Sigmoid colon (tissue), 7 donors: ENCODE data around the gene DKK3. TPM values are rescaled to one million over a fixed set of nuclear protein-coding genes. Genes with fewer than 3 reads are reported as not detected.

Experiments
- DNase-seq: peaks from one replicate; pipeline ENCODE4 v3.0.0-alpha.2; 2019
- H3K27ac ChIP-seq, 4 donors: fragments of 200-600 bp; sonication (generic); one replicate each; pipeline ENCODE4 v1.5.1; 2016 to 2019; ENCODE audit warnings: mild to moderate bottlenecking in 1 of 4
- H3K27me3 ChIP-seq, 3 donors: fragments of 200-600 bp; sonication (generic); one replicate each; pipeline ENCODE4 v1.5.1; 2019; ENCODE audit warnings: mild to moderate bottlenecking in 1 of 3
- H3K36me3 ChIP-seq, 4 donors: fragments of 200-600 bp; sonication (generic); one replicate each; pipeline ENCODE4 v1.5.1; 2016 to 2019
- H3K4me1 ChIP-seq, 4 donors: fragments of 200-600 bp; sonication (generic); one replicate each; pipeline ENCODE4 v1.5.1; 2017 to 2019
- H3K4me3 ChIP-seq, 4 donors: fragments of 200-600 bp; sonication (generic); one replicate each; pipeline ENCODE4 v1.5.1; 2017 to 2019; ENCODE audit warnings: mild to moderate bottlenecking in 2 of 4, moderate library complexity in 1 of 4
- H3K9me3 ChIP-seq, 4 donors: fragments of 200-600 bp in 3 of 4; sonication (generic) in 3 of 4; one replicate each; pipeline versions ENCODE4 v1.5.1 to v1.6.1; 2013 to 2019
- CTCF ChIP-seq, 4 experiments: fragments of 450-650 bp in 3 of 4; fragments of 200-600 bp in 1 of 4; IDR thresholded peaks; one replicate each; pipeline ENCODE4 v1.5.1; 2016 to 2019; ENCODE audit warnings: antibody characterized with exemption in 4 of 4, mild to moderate bottlenecking in 3 of 4, moderate library complexity in 2 of 4
- EP300 ChIP-seq, 4 donors: sonication (generic); formaldehyde crosslinking; IDR thresholded peaks; one replicate each; pipeline ENCODE4 v1.6.1; 2017; ENCODE audit warnings: antibody characterized with exemption in 4 of 4
- POLR2A ChIP-seq, 2 donors: fragments of 450-650 bp; IDR thresholded peaks; one replicate each; pipeline ENCODE4 v1.6.1; 2016; ENCODE audit warnings: antibody characterized with exemption in 2 of 2, mild to moderate bottlenecking in 2 of 2, moderate library complexity in 2 of 2
- POLR2AphosphoS5 ChIP-seq, 4 donors: sonication (generic); formaldehyde crosslinking; IDR thresholded peaks; one replicate each; pipeline ENCODE4 v1.6.1; 2017; ENCODE audit warnings: antibody characterized with exemption in 4 of 4
- WGBS, 2 donors: extraction: QIAGEN DNeasy Blood & Tissue Kit; methylation state at CpG; one replicate each; pipeline ENCODE4 v1.1.7; 2013; 5-methylcytosine and 5-hydroxymethylcytosine counted together
- intact Hi-C: fragments of 100-400 bp; cut with DNase I; formaldehyde crosslinking; loops from one replicate; pipeline ENCODE4 v1.15.1; 2023
- polyA plus RNA-seq, 3 donors: library from polyadenylated mRNA; stranded (reverse); fragments of 200-250 nt; gene quantifications; one replicate each; pipeline ENCODE4 v1.2.3, GENCODE V29; 2013
- total RNA-seq, 4 donors: library from RNA; depleted of rRNA; stranded (reverse); fragments of >200 nt; gene quantifications; one replicate each; pipeline ENCODE4 v1.1.0, GENCODE V29; 2016
- donor health status: healthy with polysubstance abuse.
- donor health status: Bipolar disorder and iron deficiency.
- donor health status: healthy.

DKK3 gene
- total and polyA plus RNA-seq, 7 donors: 6.0 to 181 (median 83.6) TPM

- 47 to 61% methylated on average over 8 of the region's 8 CpGs for WGBS, 2 donors
- H3K4me1 ChIP-seq: peaks cover 0 to 55% (median 52%) of the 10 kb centered on the region in 4 donors
- no peaks in the 10 kb centered on the region for H3K27me3 ChIP-seq
- H3K36me3 ChIP-seq: no peaks in the 10 kb centered on the region
- H3K27ac ChIP-seq: peak overlapping the region; percentile 68 to 87 (median 82)
- intact Hi-C loops: loop anchor here (5.0 kb wide), 1 partner anchor 63 kb away; no protein-coding TSS in a partner anchor
- no peaks in the 10 kb centered on the region for H3K9me3 ChIP-seq
- peak; percentile 78 for DNase-seq
- no peak for TF ChIP-seq POLR2AphosphoS5 (IDR thresholded peaks at IDR 0.05)
- H3K4me3 ChIP-seq: no peak overlapping the region
Observed at GRCh38 chr11:11979488-11980117, 28.8 kb downstream of the DKK3 start.

- no peaks in the 10 kb centered on the region for H3K36me3 ChIP-seq
- peak; percentile 94 for DNase-seq
- H3K9me3 ChIP-seq: no peaks in the 10 kb centered on the region
- H3K4me3 ChIP-seq: no peak overlapping the region
- WGBS, 2 donors: 75 to 81% methylated on average over 13 of the region's 13 CpGs
- intact Hi-C loops: loop anchor here (5.0 kb wide), 1 partner anchor 63 kb away; no protein-coding TSS in a partner anchor
- H3K4me1 ChIP-seq: peaks cover 0 to 61% (median 59%) of the 10 kb centered on the region in 4 donors
- peak overlapping the region; percentile 68 to 87 (median 82) for H3K27ac ChIP-seq
- TF ChIP-seq POLR2A (IDR thresholded peaks at IDR 0.05): no peak
- TF ChIP-seq POLR2AphosphoS5 (IDR thresholded peaks at IDR 0.05): peak in 3 of 4 donors; percentile 8 to 29 (median 16)
- TF ChIP-seq EP300 (IDR thresholded peaks at IDR 0.05): no peak
- H3K27me3 ChIP-seq: no peaks in the 10 kb centered on the region
Observed at GRCh38 chr11:11978792-11979487, 29.5 kb downstream of the DKK3 start.

- H3K4me1 ChIP-seq: peaks cover 0 to 69% (median 67%) of the 10 kb centered on the region in 4 donors
- TF ChIP-seq CTCF (IDR thresholded peaks at IDR 0.05): no peak
- no peak for TF ChIP-seq POLR2A (IDR thresholded peaks at IDR 0.05)
- TF ChIP-seq EP300 (IDR thresholded peaks at IDR 0.05): no peak
- H3K36me3 ChIP-seq: no peaks in the 10 kb centered on the region
- 89 to 93% methylated on average over 4 of the region's 4 CpGs for WGBS, 2 donors
- H3K4me3 ChIP-seq: no peak overlapping the region
- no peaks in the 10 kb centered on the region for H3K27me3 ChIP-seq
- peak overlapping the region; percentile 68 to 87 (median 82) for H3K27ac ChIP-seq
- intact Hi-C loops: loop anchor here (5.0 kb wide), 1 partner anchor 64 kb away; no protein-coding TSS in a partner anchor
- DNase-seq: no peak
- no peaks in the 10 kb centered on the region for H3K9me3 ChIP-seq
Observed at GRCh38 chr11:11978098-11978637, 30.3 kb downstream of the DKK3 start.

GRCh38 chr11:11977206-11977938 is 31.1 kb downstream of the DKK3 start:
- peak; percentile 93 for DNase-seq
- H3K4me1 ChIP-seq: peaks cover 0 to 77% (median 75%) of the 10 kb centered on the region in 4 donors
- H3K4me3 ChIP-seq: no peak overlapping the region
- 62 to 67% methylated on average over 10 of the region's 10 CpGs for WGBS, 2 donors
- no peaks in the 10 kb centered on the region for H3K36me3 ChIP-seq
- peak overlapping the region; percentile 62 to 87 (median 82) for H3K27ac ChIP-seq
- no peaks in the 10 kb centered on the region for H3K9me3 ChIP-seq
- TF ChIP-seq POLR2AphosphoS5 (IDR thresholded peaks at IDR 0.05) (peak in 3 of 4 donors; percentile 29 to 50 (median 37)), EP300 (IDR thresholded peaks at IDR 0.05) (no peak)
- H3K27me3 ChIP-seq: no peaks in the 10 kb centered on the region
- intact Hi-C loops: loop anchor here (5.0 kb wide), 1 partner anchor 65 kb away; no protein-coding TSS in a partner anchor

- DNase-seq: no peak
- Histone ChIP-seq H3K36me3 (no peaks in the 10 kb centered on the region), H3K4me3 (no peak overlapping the region), H3K9me3 (no peaks in the 10 kb centered on the region), H3K27me3 (no peaks in the 10 kb centered on the region), H3K4me1 (peaks cover 0 to 85% (median 82%) of the 10 kb centered on the region in 4 donors), H3K27ac (peak overlapping the region; percentile 62 to 87 (median 82))
- 75% methylated on average over 6 of the region's 6 CpGs for WGBS, 2 donors
- intact Hi-C loops: loop anchor here (5.0 kb wide), 1 partner anchor 66 kb away; no protein-coding TSS in a partner anchor
- no peak for TF ChIP-seq POLR2AphosphoS5 (IDR thresholded peaks at IDR 0.05)
Observed at GRCh38 chr11:11976481-11977127, 31.8 kb downstream of the DKK3 start.
